Kidney (tissue), 14 donors: ENCODE results near the gene SPTB. TPM values are rescaled to one million over a fixed set of nuclear protein-coding genes. Genes with fewer than 3 reads are reported as not detected.

Experiments used
- DNase-seq, 5 donors: peaks; one replicate each; pipeline ENCODE4 v3.0.0-alpha.2; 2013 to 2020
- FAIRE-seq: peaks from 2 replicates; lab custom pipeline; 2012; peaks lifted over from hg19 to GRCh38; lab: Jason Lieb, UNC
- H3K27ac ChIP-seq, 2 donors: one replicate each; pipeline ENCODE4 v1.7.0; 2013; ENCODE audit warnings: low read depth in 2 of 2, low read length in 2 of 2, inconsistent platforms in 1 of 2
- H3K27me3 ChIP-seq: one replicate; pipeline ENCODE4 v1.7.1; 2013; ENCODE audit warnings: low read length, inconsistent platforms; ENCODE audit not compliant: control insufficient read depth, insufficient read depth
- H3K36me3 ChIP-seq, 3 donors: one replicate each; pipeline versions ENCODE4 v1.7.0 to v1.7.1; 2013; ENCODE audit warnings: low read length in 3 of 3, control low read depth in 1 of 3, inconsistent platforms in 1 of 3; ENCODE audit not compliant: insufficient read depth in 3 of 3, control insufficient read depth in 2 of 3
- H3K4me1 ChIP-seq, 3 donors: one replicate each; pipeline versions ENCODE4 v1.7.0 to v1.7.1; 2013; ENCODE audit warnings: low read length in 3 of 3, inconsistent platforms in 1 of 3, low read depth in 1 of 3; ENCODE audit not compliant: control insufficient read depth in 2 of 3, insufficient read depth in 2 of 3
- H3K4me3 ChIP-seq, 3 donors: one replicate each; pipeline versions ENCODE4 v1.7.0 to v1.8.1; 2013; ENCODE audit warnings: low read length in 3 of 3, control low read depth in 1 of 3, inconsistent platforms in 1 of 3
- H3K9ac ChIP-seq, 3 donors: one replicate each; pipeline versions ENCODE4 v1.7.0 to v1.7.1; 2013; ENCODE audit warnings: low read length in 3 of 3, control low read depth in 1 of 3, inconsistent platforms in 1 of 3
- H3K9me3 ChIP-seq, 3 donors: one replicate each; pipeline versions ENCODE4 v1.7.0 to v1.7.1; 2013; ENCODE audit warnings: low read length in 3 of 3, control low read depth in 1 of 3, inconsistent platforms in 1 of 3; ENCODE audit not compliant: control insufficient read depth in 2 of 3, insufficient read depth in 1 of 3
- CTCF ChIP-seq: IDR thresholded peaks from 3 replicates; pipeline ENCODE4 v1.5.1; 2012; ENCODE audit warnings: mild to moderate bottlenecking, moderate library complexity, borderline replicate concordance; ENCODE audit not compliant: insufficient read depth; ENCODE audit errors: extremely low read depth
- intact Hi-C: fragments of 100-400 bp; cut with DNase I; formaldehyde crosslinking; loops from one replicate; pipeline ENCODE4 v1.11.1; 2022
- polyA plus RNA-seq: library from polyadenylated mRNA; stranded (reverse); fragments of 350-450 nt; fragmentation: Illumina TruSeq; extraction: RNeasy Lipid Tissue Mini Kit (QIAGEN cat#74804); gene quantifications from one replicate; pipeline ENCODE4 v1.2.3, GENCODE V29; 2014; ENCODE audit warnings: low read depth, low replicate concordance; ENCODE audit not compliant: insufficient read depth
- total RNA-seq: library from RNA; stranded (reverse); fragmentation: NEBNext Ultra II Directional; extraction: Animal tissue kit (Norgen Biotek cat#: 25700); gene quantifications from one replicate; pipeline ENCODE4 v1.2.1, GENCODE V29; 2021
- donor health status: control.
- donor health status: control.
- donor health status: control.
- donor health status: control.
- donor health status: control.
- donor health status: DM: yes; HTN: yes; CAD: no.
- donor health status: Normal renal cell carcinoma (clear cell type).

Gene SPTB
- total and polyA plus RNA-seq, 2 donors from 2014 or later, result 1.7 to 2.2 TPM

DNA sequence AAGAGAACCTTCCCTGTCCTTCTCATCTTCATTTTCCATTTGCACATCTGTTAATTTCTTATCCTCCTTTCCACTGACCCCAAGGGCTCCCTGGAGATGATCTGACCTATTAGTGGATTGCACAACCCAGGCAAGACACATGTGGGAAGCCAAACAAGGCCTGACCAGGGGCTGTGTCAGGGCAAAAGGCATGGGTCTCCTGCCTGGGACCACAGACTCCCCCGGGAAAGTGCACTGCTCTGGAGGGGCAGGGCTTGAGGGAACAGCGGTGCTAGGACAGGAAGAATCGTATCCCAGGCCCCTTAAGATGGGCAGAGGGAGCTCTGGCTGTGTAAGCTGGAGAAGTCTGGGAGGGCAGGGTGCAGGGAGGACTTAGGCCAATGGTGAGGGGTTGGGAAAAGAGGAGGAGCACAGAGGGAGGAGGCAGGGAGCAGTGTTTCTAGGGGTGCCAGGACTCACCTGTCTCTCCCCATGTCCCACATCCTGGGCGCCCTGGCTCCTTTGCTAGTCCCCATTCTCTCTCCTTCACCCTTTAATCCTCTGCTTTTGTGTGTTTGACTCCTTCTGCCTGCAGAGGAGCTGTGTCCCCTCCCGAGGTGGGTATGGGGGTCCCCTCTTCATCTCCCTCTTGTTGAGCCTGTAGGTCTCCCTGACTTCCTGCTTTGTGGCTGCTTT, 150.2 kb downstream of the SPTB start:
- TF ChIP-seq CTCF, result no peak
- peaks cover 8 to 49% (median 35%) of the 10 kb centered on the region in 3 donors for H3K36me3 ChIP-seq
- H3K27ac ChIP-seq, result peak overlapping the region in 1 of 2 donors; percentile 24

GRCh38 chr14:64728856-64729255, 150.9 kb downstream of the SPTB start:
- Histone ChIP-seq H3K9me3 (no peaks in the 10 kb centered on the region), H3K27me3 (no peaks in the 10 kb centered on the region), H3K4me1 (peaks cover 0 to 28% (median 26%) of the 10 kb centered on the region in 3 donors), H3K9ac (no peak overlapping the region), H3K4me3 (no peak overlapping the region), H3K36me3 (peaks cover 8 to 49% (median 34%) of the 10 kb centered on the region in 3 donors), H3K27ac (no peak overlapping the region)
- DNase-seq (peak in 2 of 5 donors; percentile 24 to 29), FAIRE-seq (no peak)
- intact Hi-C loops, result no loop called here
- TF ChIP-seq CTCF, result no peak

More for the DNA sequence above, 150.2 kb downstream of the SPTB start:
- no peaks in the 10 kb centered on the region for H3K9me3 ChIP-seq
- no peaks in the 10 kb centered on the region for H3K27me3 ChIP-seq
- H3K4me3 ChIP-seq, result no peak overlapping the region
- peak in 2 of 5 donors; percentile 28 to 75 for DNase-seq
- H3K4me1 ChIP-seq, result peaks cover 0 to 22% (median 21%) of the 10 kb centered on the region in 3 donors
- intact Hi-C loops, result no loop called here
- FAIRE-seq, result no peak
- no peak overlapping the region for H3K9ac ChIP-seq

GRCh38 chr14:64728106-64728505, 151.6 kb downstream of the SPTB start:
- DNase-seq (peak in 2 of 5 donors; percentile 26 to 50), FAIRE-seq (no peak)
- no peak for TF ChIP-seq CTCF
- H3K27me3 ChIP-seq, result no peaks in the 10 kb centered on the region
- peaks cover 0 to 32% (median 29%) of the 10 kb centered on the region in 3 donors for H3K4me1 ChIP-seq
- intact Hi-C loops, result no loop called here
- H3K36me3 ChIP-seq, result peaks cover 8 to 49% (median 32%) of the 10 kb centered on the region in 3 donors
- no peak overlapping the region for H3K4me3 ChIP-seq
- no peaks in the 10 kb centered on the region for H3K9me3 ChIP-seq
- H3K9ac ChIP-seq, result no peak overlapping the region
- no peak overlapping the region for H3K27ac ChIP-seq
